ENCODE measurements around the gene ABCG4. TPM values are rescaled to one million over a fixed set of nuclear protein-coding genes. Genes with fewer than 3 reads are reported as not detected.
"Not testable (repeated sequence)": the region's sequence is repeated elsewhere in the genome, so short reads cannot be mapped to it uniquely, and the experiment has no call there.

ABCG4 gene
- total RNA-seq, 1 donor, result 0.86 TPM

- no peak overlapping the region for H3K4me3 ChIP-seq (ENCODE audit: low read depth, low read length)
- TF ChIP-seq CTCF (IDR thresholded peaks at IDR 0.05; ENCODE audit: insufficient read depth, low read depth, low read length), result no peak
- no peak for DNase-seq (ENCODE audit: low read depth)
These were observed 40.0 kb downstream of the ABCG4 start for GRCh38 chr11:119188887-119189286.

GRCh38 chr11:119189393-119189792 lies 40.5 kb downstream of the ABCG4 start:
- TF ChIP-seq CTCF (IDR thresholded peaks at IDR 0.05; ENCODE audit: insufficient read depth, low read depth, low read length), result no peak
- no peak overlapping the region for H3K4me3 ChIP-seq (ENCODE audit: low read depth, low read length)
- DNase-seq (ENCODE audit: low read depth), result no peak

- TF ChIP-seq CTCF (IDR thresholded peaks at IDR 0.05; ENCODE audit: insufficient read depth, low read depth, low read length), result no peak
- H3K4me3 ChIP-seq (ENCODE audit: low read depth, low read length), result no peak overlapping the region
- no peak for DNase-seq (ENCODE audit: low read depth)
These were observed 41.7 kb downstream of the ABCG4 start for GRCh38 chr11:119190531-119190930.

- not testable (repeated sequence) for H3K4me3 ChIP-seq (ENCODE audit: low read depth, low read length); DNase-seq (ENCODE audit: low read depth)
These were observed 42.4 kb downstream of the ABCG4 start for GRCh38 chr11:119191265-119191664.

- peak; percentile 66 for DNase-seq (ENCODE audit: low read depth)
- TF ChIP-seq CTCF (IDR thresholded peaks at IDR 0.05; ENCODE audit: insufficient read depth, low read depth, low read length), result no peak
These were observed 43.3 kb downstream of the ABCG4 start for GRCh38 chr11:119192111-119192510.

GRCh38 chr11:119193001-119193400 lies 44.1 kb downstream of the ABCG4 start:
- H3K4me3 ChIP-seq (ENCODE audit: low read depth, low read length), result no peak overlapping the region
- DNase-seq (ENCODE audit: low read depth), result no peak
- no peak for TF ChIP-seq CTCF (IDR thresholded peaks at IDR 0.05; ENCODE audit: insufficient read depth, low read depth, low read length)

More at GRCh38 chr11:119192111-119192510, 43.3 kb downstream of the ABCG4 start:
- no peak overlapping the region for H3K4me3 ChIP-seq (ENCODE audit: low read depth, low read length)

GRCh38 chr11:119193626-119194025 lies 44.8 kb downstream of the ABCG4 start:
- DNase-seq (ENCODE audit: low read depth), result no peak
- TF ChIP-seq CTCF (IDR thresholded peaks at IDR 0.05; ENCODE audit: insufficient read depth, low read depth, low read length), result no peak

More at GRCh38 chr11:119193626-119194025, 44.8 kb downstream of the ABCG4 start:
- no peak overlapping the region for H3K4me3 ChIP-seq (ENCODE audit: low read depth, low read length)

Measured in fibroblast of villous mesenchyme (primary cell).